ENCODE results near the gene OVCA2. TPM values are rescaled to one million over a fixed set of nuclear protein-coding genes. Genes with fewer than 3 reads are reported as not detected.

The OVCA2 gene
- polyA plus RNA-seq, 2 of the 4 experiments (the other 2 are of a cell fraction), result 54.6 to 66.3 TPM

- peaks cover 10% of the 10 kb centered on the region for H3K4me1 ChIP-seq
- no peak overlapping the region; a peak in 1 of 6 replicates for H3K27ac ChIP-seq
- no peak overlapping the region for H3K4me3 ChIP-seq
- TF ChIP-seq TFCP2L1 (CRISPR knock-in tag; IDR thresholded peaks at IDR 0.05) (no peak), HOXA7 (CRISPR knock-in tag; IDR thresholded peaks at IDR 0.05) (no peak), KDM1A (IDR thresholded peaks at IDR 0.05; ENCODE audit: low read depth) (no peak), HDAC2 (IDR thresholded peaks at IDR 0.05) (no peak), NPAS2 (CRISPR knock-in tag; IDR thresholded peaks at IDR 0.05; ENCODE audit: borderline replicate concordance) (no peak), CEBPB (IDR thresholded peaks at IDR 0.05) (no peak), POLR2A (IDR thresholded peaks at IDR 0.05; ENCODE audit: low read length) (no peak), ZC3H11A (IDR thresholded peaks at IDR 0.05) (no peak), FOSB (CRISPR knock-in tag; IDR thresholded peaks at IDR 0.05) (no peak), NFE2L2 (conservative IDR thresholded peaks at IDR 0.05; ENCODE audit: low read length) (no peak), RFX5 (IDR thresholded peaks at IDR 0.05) (no peak), GATA3 (IDR thresholded peaks at IDR 0.05; ENCODE audit: borderline replicate concordance) (no peak), EP300 (IDR thresholded peaks at IDR 0.05) (no peak), RNF2 (IDR thresholded peaks at IDR 0.05; ENCODE audit: borderline replicate concordance, low read depth) (no peak)
- TF ChIP-seq, protein P1, sequence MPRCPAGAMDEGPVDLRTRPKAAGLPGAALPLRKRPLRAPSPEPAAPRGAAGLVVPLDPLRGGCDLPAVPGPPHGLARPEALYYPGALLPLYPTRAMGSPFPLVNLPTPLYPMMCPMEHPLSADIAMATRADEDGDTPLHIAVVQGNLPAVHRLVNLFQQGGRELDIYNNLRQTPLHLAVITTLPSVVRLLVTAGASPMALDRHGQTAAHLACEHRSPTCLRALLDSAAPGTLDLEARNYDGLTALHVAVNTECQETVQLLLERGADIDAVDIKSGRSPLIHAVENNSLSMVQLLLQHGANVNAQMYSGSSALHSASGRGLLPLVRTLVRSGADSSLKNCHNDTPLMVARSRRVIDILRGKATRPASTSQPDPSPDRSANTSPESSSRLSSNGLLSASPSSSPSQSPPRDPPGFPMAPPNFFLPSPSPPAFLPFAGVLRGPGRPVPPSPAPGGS (IDR thresholded peaks at IDR 0.05), result no peak
- TF ChIP-seq, protein P2, sequence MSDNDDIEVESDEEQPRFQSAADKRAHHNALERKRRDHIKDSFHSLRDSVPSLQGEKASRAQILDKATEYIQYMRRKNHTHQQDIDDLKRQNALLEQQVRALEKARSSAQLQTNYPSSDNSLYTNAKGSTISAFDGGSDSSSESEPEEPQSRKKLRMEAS (IDR thresholded peaks at IDR 0.05), result no peak
- TF ChIP-seq, protein P3, sequence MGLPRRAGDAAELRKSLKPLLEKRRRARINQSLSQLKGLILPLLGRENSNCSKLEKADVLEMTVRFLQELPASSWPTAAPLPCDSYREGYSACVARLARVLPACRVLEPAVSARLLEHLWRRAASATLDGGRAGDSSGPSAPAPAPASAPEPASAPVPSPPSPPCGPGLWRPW (IDR thresholded peaks at IDR 0.05), result no peak
- POLR2A ChIA-PET, result no interaction called here
- peak; percentile 20 to 29; a peak in 4 of 6 replicates for ATAC-seq
- FAIRE-seq, result no peak
- CTCF ChIA-PET, result interaction anchor here (0.6 to 3.8 kb wide), 4 partner anchors 21 to 135 kb away, joined by 3 to 19 read pairs (median 8); partner anchors contain the start of gene RTN4RL1
- H3K4me2 ChIP-seq, result no peak overlapping the region
- WGBS (ENCODE audit: missing lambda C conversion rate), result 81% methylated on average over 12 of the region's 12 CpGs
- no peak for DNase-seq (ENCODE audit: low read depth in 1 of 2, low spot score in 1 of 2)
- H3K9me3 ChIP-seq, result no peaks in the 10 kb centered on the region
Observed at GRCh38 chr17:2004435-2004952, 37.3 kb upstream of the OVCA2 start.

DNA sequence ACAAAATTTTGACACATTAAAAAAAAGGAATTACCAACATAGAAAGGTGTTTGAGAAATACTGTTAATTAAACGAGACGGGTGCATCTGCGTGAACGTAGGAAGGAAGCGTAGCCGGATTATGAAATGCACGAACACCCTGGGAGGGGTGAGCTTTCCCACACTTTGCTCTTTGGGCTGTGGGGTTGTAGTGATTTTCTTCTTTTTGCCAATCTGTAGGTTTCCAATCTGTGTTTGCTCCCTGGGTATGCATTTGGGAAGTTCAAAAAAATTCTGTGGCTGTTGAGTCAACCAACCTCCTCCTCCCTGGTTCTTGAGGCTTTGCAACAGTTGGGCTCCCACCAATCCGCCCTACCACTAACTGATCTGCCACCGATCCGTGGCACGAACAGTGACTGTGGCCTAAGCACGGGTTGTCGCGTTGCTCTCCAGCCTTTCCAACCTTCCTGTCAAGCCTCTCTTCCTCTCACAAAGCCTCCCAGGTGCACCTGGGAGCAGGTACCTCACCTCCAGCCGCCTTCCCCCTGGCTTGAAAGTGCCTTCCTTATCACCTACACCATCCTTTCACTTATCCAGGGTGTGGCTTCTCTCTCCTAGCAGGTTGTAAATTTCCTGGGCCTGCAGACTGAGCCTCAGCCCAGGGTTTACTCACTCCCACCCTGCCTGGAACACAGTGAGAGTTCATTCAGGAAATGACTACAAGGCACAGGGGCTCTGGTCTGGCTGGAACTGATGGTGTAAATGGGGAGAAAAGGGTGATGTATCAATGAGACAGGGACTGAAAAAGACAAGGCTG, 33.3 kb upstream of the OVCA2 start:
- FAIRE-seq (no peak), ATAC-seq (no peak)
- TF ChIP-seq EHMT2 (IDR thresholded peaks at IDR 0.05; ENCODE audit: low read depth), result no peak
- TF ChIP-seq, protein P4, sequence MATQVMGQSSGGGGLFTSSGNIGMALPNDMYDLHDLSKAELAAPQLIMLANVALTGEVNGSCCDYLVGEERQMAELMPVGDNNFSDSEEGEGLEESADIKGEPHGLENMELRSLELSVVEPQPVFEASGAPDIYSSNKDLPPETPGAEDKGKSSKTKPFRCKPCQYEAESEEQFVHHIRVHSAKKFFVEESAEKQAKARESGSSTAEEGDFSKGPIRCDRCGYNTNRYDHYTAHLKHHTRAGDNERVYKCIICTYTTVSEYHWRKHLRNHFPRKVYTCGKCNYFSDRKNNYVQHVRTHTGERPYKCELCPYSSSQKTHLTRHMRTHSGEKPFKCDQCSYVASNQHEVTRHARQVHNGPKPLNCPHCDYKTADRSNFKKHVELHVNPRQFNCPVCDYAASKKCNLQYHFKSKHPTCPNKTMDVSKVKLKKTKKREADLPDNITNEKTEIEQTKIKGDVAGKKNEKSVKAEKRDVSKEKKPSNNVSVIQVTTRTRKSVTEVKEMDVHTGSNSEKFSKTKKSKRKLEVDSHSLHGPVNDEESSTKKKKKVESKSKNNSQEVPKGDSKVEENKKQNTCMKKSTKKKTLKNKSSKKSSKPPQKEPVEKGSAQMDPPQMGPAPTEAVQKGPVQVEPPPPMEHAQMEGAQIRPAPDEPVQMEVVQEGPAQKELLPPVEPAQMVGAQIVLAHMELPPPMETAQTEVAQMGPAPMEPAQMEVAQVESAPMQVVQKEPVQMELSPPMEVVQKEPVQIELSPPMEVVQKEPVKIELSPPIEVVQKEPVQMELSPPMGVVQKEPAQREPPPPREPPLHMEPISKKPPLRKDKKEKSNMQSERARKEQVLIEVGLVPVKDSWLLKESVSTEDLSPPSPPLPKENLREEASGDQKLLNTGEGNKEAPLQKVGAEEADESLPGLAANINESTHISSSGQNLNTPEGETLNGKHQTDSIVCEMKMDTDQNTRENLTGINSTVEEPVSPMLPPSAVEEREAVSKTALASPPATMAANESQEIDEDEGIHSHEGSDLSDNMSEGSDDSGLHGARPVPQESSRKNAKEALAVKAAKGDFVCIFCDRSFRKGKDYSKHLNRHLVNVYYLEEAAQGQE (IDR thresholded peaks at IDR 0.05), result no peak
- no peak for TF ChIP-seq CBX2 (IDR thresholded peaks at IDR 0.05; ENCODE audit: borderline replicate concordance, low read depth)
- TF ChIP-seq SREBF2 (IDR thresholded peaks at IDR 0.05), result no peak
- TF ChIP-seq ATOH8 (CRISPR knock-in tag; IDR thresholded peaks at IDR 0.05; ENCODE audit: low read depth), result no peak

More for the DNA sequence above, 33.3 kb upstream of the OVCA2 start:
- CTCF ChIA-PET, result interaction anchor here (0.6 to 0.9 kb wide), 3 partner anchors 10 to 100 kb away, joined by 3 to 5 read pairs (median 3); no protein-coding TSS in a partner anchor
- Histone ChIP-seq H3K4me2 (no peak overlapping the region), H3K4me3 (no peak overlapping the region), H3K27ac (no peak overlapping the region), H3K9me3 (peaks cover 14% of the 10 kb centered on the region; the same call in 2 of the 3 replicates), H3K4me1 (no peaks in the 10 kb centered on the region)
- WGBS (ENCODE audit: missing lambda C conversion rate), result 83% methylated on average over 15 of the region's 15 CpGs
- POLR2A ChIA-PET, result no interaction called here
- no peak for DNase-seq (ENCODE audit: low read depth in 1 of 2, low spot score in 1 of 2)

All from A549 (cell line).